GM12891 (cell line): Measurements from ENCODE around the gene ZC3H4.

Source experiments
- PAX5 ChIP-seq: IDR thresholded peaks from 2 replicates; pipeline ENCODE4 v1.6.1; 2011; ENCODE audit warnings: low read length, moderate library complexity, mild to moderate bottlenecking; ENCODE audit not compliant: insufficient read depth, severe bottlenecking
- POLR2A ChIP-seq: IDR thresholded peaks from 2 replicates; pipeline ENCODE4 v1.6.1; 2011; ENCODE audit warnings: low read depth, low read length, control low read depth
- POLR2AphosphoS5 ChIP-seq: IDR thresholded peaks from 2 replicates; pipeline ENCODE4 v1.6.1; 2011; ENCODE audit warnings: low read depth, low read length, control low read depth
- POU2F2 ChIP-seq: IDR thresholded peaks from 2 replicates; pipeline ENCODE4 v1.6.1; 2011; ENCODE audit warnings: low read depth, mild to moderate bottlenecking, control low read depth, low read length, moderate library complexity

- no peak for TF ChIP-seq POU2F2
- no peak for TF ChIP-seq POLR2AphosphoS5
- no peak for TF ChIP-seq POLR2A
- no peak for TF ChIP-seq PAX5
These were observed 43.8 kb downstream of the ZC3H4 start for GRCh38 chr19:47069795-47070194.
